Measurements from ENCODE around the gene KCND3.

DNA sequence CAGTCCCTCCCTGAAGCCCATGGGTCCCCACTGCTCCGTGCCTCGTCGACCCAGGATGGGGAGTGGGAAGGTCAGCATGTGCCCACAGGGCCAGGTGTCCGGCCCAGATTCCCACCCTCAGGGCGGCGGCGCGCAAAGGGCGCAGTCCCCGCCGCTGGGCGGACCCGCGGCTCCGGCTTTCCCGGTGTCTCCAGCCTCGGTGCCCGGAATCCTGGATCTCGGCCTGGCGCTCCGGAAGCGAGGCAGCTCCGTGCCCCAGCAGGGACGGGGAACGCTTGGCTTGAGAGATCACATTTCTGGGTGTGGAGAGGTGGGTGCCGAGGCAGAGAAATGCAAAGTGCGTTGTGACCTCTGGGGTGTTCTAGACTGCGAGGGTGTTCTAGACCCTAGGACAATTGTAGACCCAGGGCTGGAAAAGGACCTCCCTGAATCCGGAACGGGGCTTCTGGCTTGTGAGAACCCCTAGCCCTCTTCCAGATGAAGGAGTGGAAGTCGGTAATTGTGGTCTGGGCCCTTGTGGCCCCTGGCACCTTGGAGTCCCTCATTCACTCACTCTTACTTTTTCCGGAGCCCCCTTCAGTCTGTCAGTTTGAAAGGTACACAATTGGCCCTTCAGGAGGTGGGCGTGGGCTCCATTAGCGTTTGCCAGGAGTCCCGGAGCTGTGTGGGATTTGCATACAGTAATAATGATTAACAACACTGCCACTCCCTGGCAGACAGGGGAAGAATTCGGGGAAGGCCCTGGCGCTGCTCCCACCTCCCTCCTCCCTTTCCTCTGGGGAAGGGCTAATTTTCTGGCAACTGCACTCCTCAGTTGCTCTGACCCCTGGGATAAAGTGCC, 1.6 kb upstream of the KCND3 start:
- TF ChIP-seq, protein P1, sequence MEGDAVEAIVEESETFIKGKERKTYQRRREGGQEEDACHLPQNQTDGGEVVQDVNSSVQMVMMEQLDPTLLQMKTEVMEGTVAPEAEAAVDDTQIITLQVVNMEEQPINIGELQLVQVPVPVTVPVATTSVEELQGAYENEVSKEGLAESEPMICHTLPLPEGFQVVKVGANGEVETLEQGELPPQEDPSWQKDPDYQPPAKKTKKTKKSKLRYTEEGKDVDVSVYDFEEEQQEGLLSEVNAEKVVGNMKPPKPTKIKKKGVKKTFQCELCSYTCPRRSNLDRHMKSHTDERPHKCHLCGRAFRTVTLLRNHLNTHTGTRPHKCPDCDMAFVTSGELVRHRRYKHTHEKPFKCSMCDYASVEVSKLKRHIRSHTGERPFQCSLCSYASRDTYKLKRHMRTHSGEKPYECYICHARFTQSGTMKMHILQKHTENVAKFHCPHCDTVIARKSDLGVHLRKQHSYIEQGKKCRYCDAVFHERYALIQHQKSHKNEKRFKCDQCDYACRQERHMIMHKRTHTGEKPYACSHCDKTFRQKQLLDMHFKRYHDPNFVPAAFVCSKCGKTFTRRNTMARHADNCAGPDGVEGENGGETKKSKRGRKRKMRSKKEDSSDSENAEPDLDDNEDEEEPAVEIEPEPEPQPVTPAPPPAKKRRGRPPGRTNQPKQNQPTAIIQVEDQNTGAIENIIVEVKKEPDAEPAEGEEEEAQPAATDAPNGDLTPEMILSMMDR (IDR thresholded peaks at IDR 0.05): peak; percentile 56
- TF ChIP-seq EZH2phosphoT487 (IDR thresholded peaks at IDR 0.05) (peak; percentile 38), EZH2 (IDR thresholded peaks at IDR 0.05) (peak; percentile 80)

Measured in neural progenitor cell (in vitro differentiated cells).